Pulmonary artery endothelial cell (primary cell): ENCODE data around the gene SKIL. TPM values are rescaled to one million over a fixed set of nuclear protein-coding genes. Genes with fewer than 3 reads are reported as not detected.

Experiments used
- DNase-seq: peaks from one replicate; pipeline ENCODE4 v3.0.0-alpha.2; 2011; ENCODE audit warnings: low read depth, low spot score
- total RNA-seq: library from RNA; depleted of rRNA; stranded (reverse); fragments of >200 nt; gene quantifications from 2 replicates; pipeline ENCODE4 v1.2.3, GENCODE V29; 2014

The SKIL gene
- total RNA-seq, 1 donor from 2014 or later, result 103 TPM

- DNase-seq, result no peak
Measured at GRCh38 chr3:170437176-170437575, 79.7 kb downstream of the SKIL start.

- no peak for DNase-seq
Measured at GRCh38 chr3:170437696-170438407, 80.3 kb downstream of the SKIL start.

- no peak for DNase-seq
Measured at GRCh38 chr3:170438836-170439235, 81.3 kb downstream of the SKIL start.

DNA sequence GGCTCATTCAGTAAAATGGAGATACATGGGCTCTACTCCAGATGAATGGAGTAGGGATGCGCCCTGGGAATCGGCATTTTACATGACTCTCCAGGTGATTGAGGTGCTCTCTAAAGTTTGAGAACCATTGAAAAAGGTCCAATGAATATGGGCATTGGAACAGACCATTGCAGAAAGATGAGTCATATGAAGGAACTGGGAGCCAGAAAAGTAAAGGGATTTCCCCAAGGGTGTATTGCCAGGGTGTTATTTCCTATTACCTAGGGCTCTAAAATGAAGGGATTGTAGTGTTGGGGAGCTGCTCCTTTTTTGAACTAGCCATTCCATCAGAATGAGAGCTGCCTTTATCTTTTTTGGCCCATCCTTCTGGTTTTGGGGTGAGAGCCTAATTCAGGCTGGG, 82.8 kb downstream of the SKIL start:
- DNase-seq, result no peak

DNA sequence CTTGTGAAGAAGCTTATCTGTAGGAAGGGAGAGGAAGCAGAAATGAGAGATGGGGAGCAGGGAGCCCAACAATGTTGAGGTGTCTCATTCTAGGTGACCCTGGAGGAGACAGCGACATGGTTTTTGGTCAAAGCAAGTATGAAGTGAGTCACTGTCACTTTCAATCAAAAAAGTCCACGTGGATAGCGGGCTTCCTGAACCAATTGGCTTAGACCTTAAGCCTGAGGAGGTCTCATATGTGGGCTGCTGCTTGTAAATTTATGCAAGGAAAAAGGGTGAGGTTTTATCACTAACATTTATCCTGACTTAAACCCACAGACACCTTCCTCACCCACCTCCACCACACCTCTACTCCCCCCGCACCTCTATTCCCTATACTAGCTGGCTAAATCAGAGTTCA, 83.9 kb downstream of the SKIL start:
- no peak for DNase-seq

DNA sequence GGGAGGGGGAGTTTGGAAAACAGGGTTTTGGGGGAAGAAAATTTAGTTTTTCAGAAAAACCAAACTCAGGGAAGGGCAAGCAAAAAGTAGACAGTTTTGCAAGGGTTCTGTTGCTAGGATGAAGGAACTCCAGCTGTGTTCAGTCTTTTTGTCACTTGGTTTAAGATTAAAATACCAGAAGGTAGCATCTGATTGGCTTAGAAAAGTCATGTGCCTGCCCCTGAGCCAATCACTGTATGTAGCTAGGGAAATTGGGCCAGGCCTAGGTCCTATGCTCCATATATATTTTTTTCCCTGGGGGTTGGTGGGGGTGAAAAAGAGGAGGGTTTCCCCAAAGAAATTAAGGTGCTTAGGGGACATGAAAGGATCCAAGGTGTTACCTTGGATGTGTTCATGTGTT, 85.4 kb downstream of the SKIL start:
- no peak for DNase-seq

GRCh38 chr3:170443457-170443856, 85.9 kb downstream of the SKIL start:
- no peak for DNase-seq

Other genes with a start within 250 kb of the SKIL start
- 11.1 and 18.0 TPM in 2 replicates for gene PHC3, start 176.0 kb upstream of the SKIL start, total RNA-seq
- 31.6 and 39.5 TPM in 2 replicates for gene PRKCI, start 135.3 kb upstream of the SKIL start, total RNA-seq
- 60.2 and 227 TPM in 2 replicates for gene CLDN11, start 61.2 kb downstream of the SKIL start, total RNA-seq
- 3.0 and 11.8 TPM in 2 replicates for gene SLC7A14, start 228.4 kb downstream of the SKIL start, total RNA-seq